Left colon (tissue), 2 donors: ENCODE data around the gene RNPEPL1. TPM values are rescaled to one million over a fixed set of nuclear protein-coding genes. Genes with fewer than 3 reads are reported as not detected.
"Not testable (repeated sequence)": the region's sequence is repeated elsewhere in the genome, so short reads cannot be mapped to it uniquely, and the experiment has no call there.

Experiments used
- ATAC-seq: fragments of 200-7000 bp; cut with Tn5 transposase; one replicate; pipeline ENCODE4 v1.9.1; 2020; ENCODE audit warnings: mild to moderate bottlenecking, moderate library complexity
- DNase-seq, 2 donors: peaks; one replicate each; pipeline ENCODE4 v3.0.0-alpha.2; 2020
- intact Hi-C, 2 donors: fragments of 100-400 bp; cut with DNase I in 1 of 2; cut with micrococcal nuclease in 1 of 2; formaldehyde crosslinking; loops; one replicate each; pipeline versions ENCODE4 v1.11.2 to v1.14.0; 2022; cut with DNase I, micrococcal nuclease
- total RNA-seq, 2 donors: library from RNA; stranded (reverse); fragmentation: NEBNext Ultra II Directional; extraction: Animal tissue kit (Norgen Biotek cat#: 25700); gene quantifications; one replicate each; pipeline ENCODE4 v1.2.1, GENCODE V29; 2021
- donor health status: DM: no; HTN: no; CAD: no.
- donor health status: DM: yes; HTN: yes; CAD: no.

RNPEPL1 gene
- total RNA-seq, 2 donors from 2014 or later, result 91.4 to 107 TPM

GRCh38 chr2:240615820-240616547 is 47.7 kb downstream of the RNPEPL1 start:
- DNase-seq, result peak; percentile 8
- intact Hi-C loops, result no loop called here
- no peak for ATAC-seq

DNA sequence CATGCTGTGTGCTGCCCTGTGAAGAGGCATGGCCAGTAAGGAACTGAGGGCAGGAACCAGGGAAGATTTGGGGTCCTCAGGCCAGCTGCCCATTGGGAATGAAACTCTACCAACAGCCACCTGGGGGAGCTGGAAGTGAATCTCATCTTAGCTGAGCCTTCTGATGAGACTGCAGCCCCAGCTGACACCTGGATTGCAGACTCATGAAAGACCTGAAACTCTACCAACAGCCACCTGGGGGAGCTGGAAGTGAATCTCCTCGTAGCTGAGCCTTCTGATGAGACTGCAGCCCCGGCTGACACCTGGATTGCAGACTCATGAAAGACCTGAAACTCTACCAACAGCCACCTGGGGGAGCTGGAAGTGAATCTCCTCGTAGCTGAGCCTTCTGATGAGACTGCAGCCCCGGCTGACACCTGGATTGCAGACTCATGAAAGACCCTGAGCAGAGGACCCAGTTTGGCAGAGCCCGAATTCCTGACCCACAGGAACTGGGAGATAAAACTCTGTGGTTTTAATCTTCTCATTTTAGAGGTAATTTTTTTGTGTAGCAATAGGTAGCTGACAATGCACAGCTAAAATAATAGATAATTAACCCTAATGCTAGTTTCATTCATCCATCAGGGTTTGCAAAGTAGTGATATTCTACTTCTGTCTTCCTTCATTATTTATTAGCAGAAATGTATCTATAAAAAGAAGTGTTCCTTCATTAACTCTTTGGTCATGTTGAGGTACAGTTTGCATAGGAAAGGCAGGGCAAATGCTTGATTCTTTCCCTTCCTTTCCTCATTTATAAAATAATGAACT is 48.8 kb downstream of the RNPEPL1 start:
- intact Hi-C loops, result not testable (repeated sequence)
- ATAC-seq (peak; percentile 65), DNase-seq (peak; percentile 4 to 14)

DNA sequence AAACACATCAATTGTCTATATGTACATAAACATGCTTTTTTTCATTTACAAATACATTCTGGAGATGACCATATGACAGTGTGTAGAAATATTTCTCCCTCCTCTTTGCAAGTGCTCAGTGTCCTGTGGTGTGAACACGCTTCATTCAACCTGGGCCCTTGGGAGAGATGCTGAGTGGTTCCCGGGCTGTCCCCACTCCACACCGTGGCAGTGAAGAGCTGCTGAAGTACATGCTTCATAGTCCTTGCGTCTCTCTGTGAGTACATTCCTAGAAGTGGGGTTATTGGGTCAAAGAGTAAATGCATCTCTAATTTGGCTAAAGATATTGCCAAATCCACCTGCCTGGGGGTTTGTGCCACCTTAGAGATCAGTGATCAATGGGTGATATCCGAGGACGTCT is 50.5 kb downstream of the RNPEPL1 start:
- ATAC-seq (no peak), DNase-seq (no peak)
- intact Hi-C loops, result no loop called here

GRCh38 chr2:240619506-240620148 is 51.3 kb downstream of the RNPEPL1 start:
- DNase-seq (peak; percentile 15 to 30), ATAC-seq (peak; percentile 45)
- intact Hi-C loops, result no loop called here

DNA sequence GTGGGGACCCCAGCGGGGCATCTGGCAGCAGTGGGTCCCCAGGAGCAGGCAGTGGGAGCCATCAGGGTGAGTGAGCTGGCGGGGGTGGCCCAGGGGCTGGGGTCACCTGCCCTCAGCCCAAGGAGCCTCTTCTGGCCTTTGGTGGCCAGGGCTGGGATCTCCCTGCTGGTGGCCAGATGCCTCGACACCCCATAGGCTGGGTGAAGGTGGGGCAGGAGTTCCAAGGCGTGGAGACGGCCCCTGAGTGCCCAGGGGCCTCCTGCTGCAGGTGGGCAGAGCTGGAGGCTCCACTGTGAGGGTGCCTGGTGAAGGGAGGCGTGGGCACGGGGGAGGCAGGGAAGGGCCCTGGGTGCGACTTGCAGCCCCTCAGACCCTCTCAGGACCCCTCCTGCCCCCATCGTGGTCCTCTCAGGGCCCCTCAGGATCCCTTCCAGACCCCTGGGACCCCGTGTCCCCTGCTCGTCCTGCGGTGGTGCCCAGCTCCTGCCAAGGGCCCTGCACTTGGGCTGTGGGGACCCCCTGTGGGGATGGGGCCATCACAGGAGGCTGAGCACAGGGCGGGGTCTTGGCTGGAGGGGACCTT is 52.0 kb downstream of the RNPEPL1 start:
- DNase-seq (peak; percentile 7 to 22), ATAC-seq (no peak)
- intact Hi-C loops, result no loop called here

DNA sequence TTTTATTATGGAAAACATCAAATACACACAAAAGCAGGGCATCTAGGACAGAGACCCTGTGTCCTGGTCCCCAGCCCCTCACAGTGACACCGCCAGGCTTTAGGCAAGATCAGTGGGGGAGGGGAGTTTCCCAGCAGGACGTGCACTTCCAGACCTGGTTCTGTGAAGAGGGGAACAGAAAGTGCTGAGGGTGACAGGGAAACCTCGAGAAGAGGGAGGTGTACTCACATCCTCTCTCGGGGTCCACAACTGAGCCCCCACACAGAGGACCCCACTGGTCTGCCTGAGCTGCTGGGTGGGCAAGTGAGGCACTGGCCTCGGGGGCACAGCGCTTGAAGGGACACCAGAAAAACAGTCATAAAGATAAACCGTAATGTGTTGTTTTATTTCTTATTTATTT is 52.6 kb downstream of the RNPEPL1 start:
- DNase-seq, result peak; percentile 7 to 24
- intact Hi-C loops, result no loop called here
- ATAC-seq, result no peak

DNA sequence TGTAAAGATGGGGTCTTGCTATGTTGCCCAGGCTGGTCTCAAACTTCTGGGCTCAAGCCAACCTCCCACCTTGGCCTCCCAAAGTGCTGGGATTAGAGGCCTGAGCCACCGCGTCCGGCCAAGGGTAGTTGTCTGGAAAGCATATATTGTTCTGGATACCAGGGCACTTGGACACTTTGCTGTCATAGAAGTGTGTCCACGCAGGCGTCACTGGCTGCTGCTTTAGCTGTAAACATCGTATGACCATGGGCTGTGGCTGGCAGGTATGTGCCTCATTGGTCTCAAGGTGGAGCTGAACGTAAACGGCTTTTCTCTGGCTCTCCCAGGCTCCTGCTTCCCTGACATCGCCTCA is 53.8 kb downstream of the RNPEPL1 start:
- DNase-seq, result peak; percentile 3 to 18
- intact Hi-C loops, result no loop called here
- ATAC-seq, result no peak

DNA sequence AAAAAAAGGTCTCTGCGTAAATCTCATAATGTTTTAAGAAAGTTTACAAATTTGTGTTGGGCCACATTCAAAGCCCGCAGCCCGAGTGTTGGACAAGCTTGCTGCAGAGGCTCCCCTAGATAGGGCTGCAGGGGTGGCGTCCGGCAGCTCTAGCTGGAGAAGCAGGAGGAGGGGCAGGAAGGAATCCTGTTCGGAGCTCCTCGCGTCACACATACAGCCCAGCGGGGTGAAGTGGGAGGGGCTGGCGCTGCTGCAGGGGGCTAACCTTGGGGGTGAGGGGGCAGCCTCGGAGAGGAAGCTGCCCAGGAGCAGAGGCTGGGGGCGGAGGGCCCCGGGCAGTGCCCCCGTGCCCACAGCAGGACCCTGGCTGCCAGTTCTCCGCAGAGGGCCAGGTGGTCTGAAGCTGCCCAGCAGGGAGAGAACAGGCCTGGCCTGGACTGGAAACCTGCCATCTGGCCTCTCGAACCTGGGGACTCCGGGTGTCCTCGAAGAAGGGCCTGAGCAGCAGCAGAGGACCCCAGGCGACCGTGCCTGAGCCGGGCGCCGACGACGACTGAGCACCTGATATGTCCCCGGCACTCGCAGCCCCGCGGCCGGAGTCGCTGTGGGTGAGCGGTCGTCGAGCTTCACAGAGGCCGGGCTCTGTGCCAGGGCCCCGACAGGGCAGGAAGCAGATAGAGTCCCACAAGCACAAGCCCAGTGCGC is 54.4 kb downstream of the RNPEPL1 start:
- DNase-seq, result peak; percentile 24 to 28
- intact Hi-C loops, result no loop called here
- no peak for ATAC-seq

- intact Hi-C loops, result no loop called here
- DNase-seq, result peak; percentile 4 to 10
These were observed 55.3 kb downstream of the RNPEPL1 start for GRCh38 chr2:240623531-240624010.

GRCh38 chr2:240624011-240624949 is 56.0 kb downstream of the RNPEPL1 start:
- intact Hi-C loops, result no loop called here
- peak; percentile 24 to 31 for DNase-seq
- ATAC-seq, result peak; percentile 63

More at GRCh38 chr2:240623531-240624010, 55.3 kb downstream of the RNPEPL1 start:
- peak; percentile 2 for ATAC-seq

GRCh38 chr2:240624950-240625621 is 56.8 kb downstream of the RNPEPL1 start, which contains the start of gene GPR35:
Gene GPR35, plus strand, starts transcription at chr2:240625480. Its CDS starts 4,473 bp downstream, at chr2:240629953.
- intact Hi-C loops, result no loop called here
- ATAC-seq (peak; percentile 36), DNase-seq (peak; percentile 60 to 61)

- DNase-seq, result peak; percentile 28 to 35
- no peak for ATAC-seq
- intact Hi-C loops, result no loop called here
These were observed 58.4 kb downstream of the RNPEPL1 start for GRCh38 chr2:240626531-240627300.

DNA sequence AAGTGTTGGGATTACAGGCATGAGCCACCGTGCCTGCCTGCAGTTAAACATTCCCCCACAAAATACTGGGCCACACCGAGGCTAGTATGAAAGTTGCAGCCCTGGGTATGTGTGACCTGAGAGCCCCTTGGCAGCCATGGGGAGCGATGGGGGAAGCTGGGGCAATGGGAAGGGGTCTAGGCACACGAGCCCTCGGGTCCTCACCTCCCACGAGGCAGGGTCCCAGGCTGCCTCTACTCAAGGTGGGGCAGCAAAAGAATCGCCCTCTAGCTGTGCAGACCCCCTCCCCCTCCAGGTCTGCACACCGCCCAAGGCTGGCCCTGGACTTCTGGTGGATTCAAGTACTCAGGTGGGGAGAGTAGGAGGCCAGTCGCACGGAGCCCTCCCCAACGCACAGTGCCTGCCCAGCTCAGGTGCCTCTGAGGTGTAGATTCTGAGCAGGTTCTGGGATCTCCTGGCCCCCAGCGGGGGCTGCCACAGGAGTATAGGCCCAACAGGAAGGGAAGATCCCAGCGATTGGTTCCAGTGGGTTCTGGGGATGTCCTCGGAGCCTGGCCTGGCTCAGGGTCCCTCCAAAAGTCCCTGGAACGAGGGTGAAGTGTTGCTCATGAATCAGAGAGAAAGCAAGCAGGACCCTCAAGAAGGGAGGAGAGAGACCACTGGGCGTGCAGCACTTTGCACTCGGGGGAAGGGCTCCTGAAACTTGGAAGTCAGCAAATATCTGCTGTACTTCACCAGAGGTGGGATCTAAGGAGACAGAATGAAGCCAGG is 59.6 kb downstream of the RNPEPL1 start:
- DNase-seq, result peak; percentile 3 to 14
- intact Hi-C loops, result no loop called here
- ATAC-seq, result no peak

DNA sequence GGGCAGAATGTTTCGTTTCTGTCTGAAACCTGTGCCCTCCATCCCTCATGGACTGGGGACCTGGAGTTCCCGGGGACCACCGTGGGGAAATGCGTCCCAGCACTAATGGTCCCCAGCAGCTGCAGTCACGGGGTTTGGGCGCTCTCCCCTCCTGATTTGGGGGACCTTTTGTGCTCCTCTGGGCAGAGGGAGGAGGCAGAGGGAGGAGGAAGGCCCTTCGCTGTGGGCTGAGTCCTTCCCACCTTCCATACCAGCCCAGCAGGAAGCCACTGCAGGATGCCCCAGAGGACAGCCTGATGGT is 60.2 kb downstream of the RNPEPL1 start:
- intact Hi-C loops, result no loop called here
- DNase-seq (peak in 1 of 2 donors; percentile 1), ATAC-seq (no peak)

DNA sequence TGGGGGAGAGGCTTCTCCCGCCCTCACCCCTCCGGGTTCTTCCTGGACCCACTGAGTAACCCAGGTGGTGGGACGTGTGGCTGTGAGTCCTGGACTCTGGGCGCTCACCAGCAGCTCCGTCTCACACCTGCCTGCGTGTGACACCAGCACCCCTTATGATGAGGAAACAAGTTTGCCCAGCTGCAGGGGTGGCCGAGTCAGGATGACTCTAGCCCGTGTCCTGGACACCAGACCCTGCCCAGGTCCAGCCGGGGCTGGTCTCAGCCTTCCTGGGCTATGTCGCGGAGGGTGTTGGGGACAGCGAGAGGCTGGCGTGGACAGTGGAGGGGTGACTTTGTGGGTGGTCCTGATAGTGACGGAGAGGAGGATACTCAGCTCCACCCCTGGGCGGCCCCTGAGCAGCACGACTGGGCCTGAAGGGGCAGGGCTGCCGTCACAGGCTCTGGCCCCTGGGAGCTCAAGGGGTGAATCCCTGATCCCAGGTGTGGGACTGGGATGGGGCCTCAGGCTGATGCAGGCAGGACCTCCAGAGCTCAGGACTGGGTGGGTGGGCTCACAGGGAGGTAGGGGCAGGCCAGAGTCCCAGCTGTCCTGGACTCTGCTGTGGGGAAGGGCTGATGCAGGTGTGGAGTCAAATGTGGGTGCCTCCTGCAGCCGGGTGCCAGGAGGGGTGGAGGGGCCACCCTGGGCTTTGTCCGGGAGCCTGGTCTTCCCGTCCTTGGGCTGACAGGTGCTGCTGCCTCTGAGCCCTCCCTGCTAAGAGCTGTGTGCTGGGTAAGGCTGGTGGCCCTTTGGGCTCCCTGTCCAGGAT is 60.7 kb downstream of the RNPEPL1 start:
- DNase-seq (peak; percentile 3 to 17), ATAC-seq (no peak)
- intact Hi-C loops, result no loop called here
